Skeletal muscle tissue (tissue), 4 donors: ENCODE results near the gene RPGRIP1. TPM values are rescaled to one million over a fixed set of nuclear protein-coding genes. Genes with fewer than 3 reads are reported as not detected.

Experiments used
- H3K27ac ChIP-seq: one replicate; pipeline ENCODE4 v1.7.0; 2013; ENCODE audit warnings: mild to moderate bottlenecking, low read depth, low read length, inconsistent platforms
- H3K27me3 ChIP-seq, 3 donors: one replicate each; pipeline ENCODE4 v1.7.0; 2013; ENCODE audit warnings: low read length in 3 of 3; ENCODE audit not compliant: control insufficient read depth in 3 of 3, insufficient read depth in 3 of 3
- H3K36me3 ChIP-seq, 3 donors: one replicate each; pipeline ENCODE4 v1.7.0; 2013; ENCODE audit warnings: low read length in 3 of 3; ENCODE audit not compliant: control insufficient read depth in 3 of 3, insufficient read depth in 3 of 3
- H3K4me1 ChIP-seq, 3 donors: one replicate each; pipeline ENCODE4 v1.7.0; 2013; ENCODE audit warnings: low read length in 3 of 3, mild to moderate bottlenecking in 3 of 3; ENCODE audit not compliant: control insufficient read depth in 3 of 3, insufficient read depth in 3 of 3
- H3K4me3 ChIP-seq, 3 donors: one replicate each; pipeline ENCODE4 v1.7.0; 2013; ENCODE audit warnings: low read length in 3 of 3
- H3K9ac ChIP-seq, 3 donors: one replicate each; pipeline ENCODE4 v1.7.0; 2013; ENCODE audit warnings: low read length in 3 of 3, mild to moderate bottlenecking in 3 of 3, moderate library complexity in 2 of 3, low read depth in 1 of 3
- H3K9me3 ChIP-seq, 3 donors: one replicate each; pipeline ENCODE4 v1.7.0; 2013; ENCODE audit warnings: low read length in 3 of 3; ENCODE audit not compliant: control insufficient read depth in 3 of 3
- total RNA-seq: library from RNA; depleted of rRNA; stranded (reverse); fragments of >200 nt; gene quantifications from one replicate; pipeline ENCODE4 v1.2.3, GENCODE V29; 2014
- donor health status: Osteomylitis.

RPGRIP1 gene
- not detected for total RNA-seq

GRCh38 chr14:21279783-21280182 is at the start of gene RPGRIP1:
Gene RPGRIP1, plus strand, starts transcription at chr14:21280083. Its CDS starts 7,894 bp downstream, at chr14:21287977.
- H3K27me3 ChIP-seq: no peaks in the 10 kb centered on the region
- H3K36me3 ChIP-seq: no peaks in the 10 kb centered on the region
- no peak within 1 kb of the TSS for H3K4me3 ChIP-seq
- H3K27ac ChIP-seq: no peak within 1 kb of the TSS
- H3K9ac ChIP-seq: no peak within 1 kb of the TSS
- H3K4me1 ChIP-seq: no peaks in the 10 kb centered on the region
- no peaks in the 10 kb centered on the region for H3K9me3 ChIP-seq

- no peak overlapping the region for H3K9ac ChIP-seq
- no peak overlapping the region for H3K4me3 ChIP-seq
- H3K4me1 ChIP-seq: peaks cover 5 to 29% (median 6%) of the 10 kb centered on the region in 3 donors
- peaks cover 23 to 59% (median 42%) of the 10 kb centered on the region in 3 donors for H3K36me3 ChIP-seq
- no peaks in the 10 kb centered on the region for H3K27me3 ChIP-seq
- H3K9me3 ChIP-seq: no peaks in the 10 kb centered on the region
- H3K27ac ChIP-seq: no peak overlapping the region
These were observed 48.7 kb upstream of the RPGRIP1 start for GRCh38 chr14:21231020-21231652.

GRCh38 chr14:21233457-21234076 is 46.3 kb upstream of the RPGRIP1 start:
- H3K4me3 ChIP-seq: no peak overlapping the region
- peaks cover 5 to 32% (median 8%) of the 10 kb centered on the region in 3 donors for H3K4me1 ChIP-seq
- no peak overlapping the region for H3K27ac ChIP-seq

GRCh38 chr14:21234112-21234511 is 45.8 kb upstream of the RPGRIP1 start:
- Histone ChIP-seq H3K9me3 (no peaks in the 10 kb centered on the region), H3K36me3 (peaks cover 21 to 41% (median 41%) of the 10 kb centered on the region in 3 donors), H3K9ac (no peak overlapping the region), H3K27me3 (no peaks in the 10 kb centered on the region), H3K4me1 (peaks cover 5 to 32% (median 8%) of the 10 kb centered on the region in 3 donors), H3K27ac (no peak overlapping the region), H3K4me3 (no peak overlapping the region)

More at GRCh38 chr14:21233457-21234076, 46.3 kb upstream of the RPGRIP1 start:
- H3K9me3 ChIP-seq: no peaks in the 10 kb centered on the region
- H3K27me3 ChIP-seq: no peaks in the 10 kb centered on the region
- peaks cover 23 to 40% (median 40%) of the 10 kb centered on the region in 3 donors for H3K36me3 ChIP-seq
- H3K9ac ChIP-seq: no peak overlapping the region

- Histone ChIP-seq H3K27ac (no peak overlapping the region), H3K27me3 (no peaks in the 10 kb centered on the region), H3K36me3 (peaks cover 7 to 31% (median 16%) of the 10 kb centered on the region in 3 donors), H3K9ac (no peak overlapping the region), H3K4me1 (peaks cover 8 to 30% (median 12%) of the 10 kb centered on the region in 3 donors), H3K9me3 (no peaks in the 10 kb centered on the region), H3K4me3 (no peak overlapping the region)
These were observed 42.7 kb upstream of the RPGRIP1 start for GRCh38 chr14:21236948-21237797.

GRCh38 chr14:21238823-21239518 is 40.9 kb upstream of the RPGRIP1 start:
- H3K4me3 ChIP-seq: no peak overlapping the region
- H3K9me3 ChIP-seq: no peaks in the 10 kb centered on the region
- H3K36me3 ChIP-seq: peaks cover 0 to 27% (median 5%) of the 10 kb centered on the region in 3 donors
- H3K4me1 ChIP-seq: peaks cover 3 to 13% (median 8%) of the 10 kb centered on the region in 3 donors
- no peaks in the 10 kb centered on the region for H3K27me3 ChIP-seq
- no peak overlapping the region for H3K9ac ChIP-seq
- H3K27ac ChIP-seq: no peak overlapping the region

- Histone ChIP-seq H3K4me1 (peaks cover 3 to 8% (median 8%) of the 10 kb centered on the region in 3 donors), H3K4me3 (no peak overlapping the region), H3K36me3 (peaks cover 0 to 33% (median 5%) of the 10 kb centered on the region in 3 donors), H3K9me3 (no peaks in the 10 kb centered on the region), H3K27ac (no peak overlapping the region), H3K9ac (peak overlapping the region in 1 of 3 donors; percentile 12), H3K27me3 (no peaks in the 10 kb centered on the region)
These were observed 39.5 kb upstream of the RPGRIP1 start for GRCh38 chr14:21240417-21240816.

DNA sequence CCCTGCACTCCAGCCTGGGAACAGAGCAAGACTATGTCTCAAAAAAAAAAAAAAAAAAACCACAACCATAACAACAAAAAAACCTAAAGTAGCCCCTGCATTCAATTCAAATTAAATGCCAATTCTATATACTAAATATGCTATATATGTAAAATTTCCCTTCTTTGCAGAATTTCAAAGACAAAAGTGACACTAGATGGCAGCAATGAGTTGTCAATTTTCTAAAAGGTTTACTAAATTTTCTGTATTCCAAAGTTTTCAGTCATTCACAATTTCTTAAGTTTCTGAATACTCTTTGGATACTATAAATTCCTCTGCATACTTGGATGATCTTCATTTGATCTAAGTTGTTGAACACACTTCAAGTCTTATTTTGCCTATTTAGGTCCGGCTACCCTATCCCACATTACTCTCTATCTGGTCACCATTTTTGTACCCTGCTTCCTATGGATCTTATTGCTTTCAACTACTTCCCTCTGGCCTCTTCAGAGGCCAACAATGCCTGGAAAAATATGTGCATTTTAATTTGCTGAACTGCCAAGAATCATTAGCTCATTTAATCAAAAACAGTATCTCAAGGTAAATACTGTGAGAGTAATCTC is 38.6 kb upstream of the RPGRIP1 start:
- H3K36me3 ChIP-seq: peaks cover 0 to 31% (median 5%) of the 10 kb centered on the region in 3 donors
- no peak overlapping the region for H3K4me3 ChIP-seq
- no peak overlapping the region for H3K9ac ChIP-seq
- no peak overlapping the region for H3K27ac ChIP-seq
- no peaks in the 10 kb centered on the region for H3K27me3 ChIP-seq
- H3K4me1 ChIP-seq: peaks cover 3 to 8% (median 8%) of the 10 kb centered on the region in 3 donors
- no peaks in the 10 kb centered on the region for H3K9me3 ChIP-seq

GRCh38 chr14:21244544-21244943 is 35.3 kb upstream of the RPGRIP1 start:
- Histone ChIP-seq H3K9me3 (no peaks in the 10 kb centered on the region), H3K4me3 (no peak overlapping the region), H3K4me1 (peaks cover 3 to 9% (median 6%) of the 10 kb centered on the region in 3 donors), H3K9ac (no peak overlapping the region), H3K36me3 (peaks cover 2 to 20% (median 3%) of the 10 kb centered on the region in 3 donors), H3K27me3 (no peaks in the 10 kb centered on the region), H3K27ac (no peak overlapping the region)
